HepG2 (cell line): ENCODE data around the gene SYNC. TPM values are rescaled to one million over a fixed set of nuclear protein-coding genes. Genes with fewer than 3 reads are reported as not detected.
A peak's percentile ranks its signal among the peaks of the same experiment; 100 is the strongest.

Experiments used
- ATRX ChIP-seq: sonication (generic); formaldehyde crosslinking; IDR thresholded peaks from 2 replicates; pipeline ENCODE4 v1.4.0; 2020; ENCODE audit warnings: missing genetic modification reagents, borderline replicate concordance
- CC2D1A ChIP-seq: sonication (generic); formaldehyde crosslinking; IDR thresholded peaks from 2 replicates; pipeline ENCODE4 v1.8.1; 2023; ENCODE audit warnings: mild to moderate bottlenecking, missing genetic modification reagents
- CHD4 ChIP-seq: fragments of 200-600 bp; sonication (generic); IDR thresholded peaks from 2 replicates; pipeline ENCODE4 v1.7.0; 2017; ENCODE audit warnings: mild to moderate bottlenecking, low read length, borderline replicate concordance
- CSRNP2 ChIP-seq: sonication (generic); formaldehyde crosslinking; conservative IDR thresholded peaks from 2 replicates; pipeline ENCODE4 v1.8.0; 2022; ENCODE audit warnings: low read depth, missing genetic modification reagents
- DNMT3B ChIP-seq: conservative IDR thresholded peaks from 2 replicates; pipeline ENCODE4 v1.6.1; 2016; ENCODE audit warnings: missing biosample characterization, control low read depth
- EHMT2 ChIP-seq: fragments of 200-600 bp; sonication (generic); IDR thresholded peaks from 2 replicates; pipeline ENCODE4 v1.7.0; 2017; ENCODE audit warnings: antibody characterized with exemption, low read depth, low read length, borderline replicate concordance
- FLYWCH1 ChIP-seq: sonication (generic); formaldehyde crosslinking; IDR thresholded peaks from 2 replicates; pipeline ENCODE4 v1.8.1; 2023; ENCODE audit warnings: mild to moderate bottlenecking, missing genetic modification reagents
- FOXO4 ChIP-seq: sonication (generic); formaldehyde crosslinking; conservative IDR thresholded peaks from 2 replicates; pipeline ENCODE4 v1.8.1; 2023; ENCODE audit warnings: missing genetic modification reagents
- HNF4A ChIP-seq: sonication (generic); formaldehyde crosslinking; IDR thresholded peaks from 2 replicates; pipeline ENCODE4 v1.4.0; 2020; ENCODE audit warnings: missing genetic modification reagents
- HNRNPK ChIP-seq: fragments of 200-400 bp; formaldehyde crosslinking; IDR thresholded peaks from 2 replicates; pipeline ENCODE4 v1.6.1; 2018; ENCODE audit warnings: low read length, low read depth, moderate library complexity, mild to moderate bottlenecking; ENCODE audit not compliant: poor library complexity, severe bottlenecking
- KLF16 ChIP-seq, 2 experiments: sonication (generic) in 1 of 2; formaldehyde crosslinking in 1 of 2; IDR thresholded peaks; 2 replicates each; pipeline versions ENCODE4 v1.6.1 to v1.8.0; 2016 to 2023; ENCODE audit warnings: missing genetic modification reagents in 2 of 2, missing compliant biosample characterization in 1 of 2
- MIXL1 ChIP-seq: IDR thresholded peaks from 2 replicates; pipeline ENCODE4 v1.6.1; 2016
- MLLT10 ChIP-seq: sonication (generic); formaldehyde crosslinking; IDR thresholded peaks from 2 replicates; pipeline ENCODE4 v1.4.0; 2020; ENCODE audit warnings: missing genetic modification reagents
- PCBP2 ChIP-seq: fragments of 200-400 bp; formaldehyde crosslinking; optimal IDR thresholded peaks from 2 replicates; pipeline ENCODE3; 2018; ENCODE audit warnings: low read length, low read depth; ENCODE audit not compliant: poor library complexity, severe bottlenecking
- SKI ChIP-seq: fragments of 450-650 bp; IDR thresholded peaks from one replicate; pipeline ENCODE4 v1.6.1; 2018; ENCODE audit warnings: mild to moderate bottlenecking; ENCODE audit not compliant: partially characterized antibody
- SOX13 ChIP-seq, 3 experiments: fragments of 450-650 bp in 1 of 3; sonication (generic) in 1 of 3; formaldehyde crosslinking in 1 of 3; IDR thresholded peaks in 2 of 3; conservative IDR thresholded peaks in 1 of 3; 2 replicates each; pipeline versions ENCODE4 v1.5.0 to v1.6.1; 2016 to 2020; ENCODE audit warnings: antibody characterized with exemption in 1 of 3, mild to moderate bottlenecking in 1 of 3, missing compliant biosample characterization in 1 of 3, missing genetic modification reagents in 1 of 3, moderate library complexity in 1 of 3
- SOX6 ChIP-seq, 2 experiments: fragments of 450-650 bp in 1 of 2; sonication (generic) in 1 of 2; formaldehyde crosslinking in 1 of 2; IDR thresholded peaks; 2 replicates each; pipeline versions ENCODE4 v1.4.0 to v1.6.1; 2017 to 2020; ENCODE audit warnings: antibody characterized with exemption in 1 of 2, mild to moderate bottlenecking in 1 of 2, missing genetic modification reagents in 1 of 2
- STAG1 ChIP-seq: sonication (generic); formaldehyde crosslinking; IDR thresholded peaks from 2 replicates; pipeline ENCODE4 v1.4.0; 2020; ENCODE audit warnings: missing genetic modification reagents
- TBX3 ChIP-seq: fragments of 450-650 bp; IDR thresholded peaks from 2 replicates; pipeline ENCODE4 v1.6.1; 2017; ENCODE audit warnings: antibody characterized with exemption, mild to moderate bottlenecking, inconsistent platforms, borderline replicate concordance
- THAP9 ChIP-seq: sonication (generic); formaldehyde crosslinking; IDR thresholded peaks from 2 replicates; pipeline ENCODE4; 2020; ENCODE audit warnings: missing genetic modification reagents, mild to moderate bottlenecking, borderline replicate concordance
- TOPORS ChIP-seq: sonication (generic); formaldehyde crosslinking; IDR thresholded peaks from 2 replicates; pipeline ENCODE4 v1.8.0; 2023; ENCODE audit warnings: mild to moderate bottlenecking, missing genetic modification reagents
- YEATS2 ChIP-seq: sonication (generic); formaldehyde crosslinking; IDR thresholded peaks from 2 replicates; pipeline ENCODE4 v1.4.0; 2020; ENCODE audit warnings: missing genetic modification reagents, borderline replicate concordance
- ZBTB20 ChIP-seq: sonication (generic); formaldehyde crosslinking; IDR thresholded peaks from 2 replicates; pipeline ENCODE4 v1.8.1; 2023; ENCODE audit warnings: missing genetic modification reagents, low read depth, mild to moderate bottlenecking, borderline replicate concordance
- ZNF367 ChIP-seq: sonication (generic); formaldehyde crosslinking; IDR thresholded peaks from 2 replicates; pipeline ENCODE4 v1.4.0; 2020; ENCODE audit warnings: missing genetic modification reagents, borderline replicate concordance
- ZNF510 ChIP-seq: sonication (generic); formaldehyde crosslinking; IDR thresholded peaks from 2 replicates; pipeline ENCODE4 v1.4.0; 2020; ENCODE audit warnings: low read depth, mild to moderate bottlenecking, missing genetic modification reagents
- polyA plus RNA-seq, 8 experiments: library from polyadenylated mRNA; depleted of rRNA in 3 of 8; stranded (reverse) in 7 of 8; unstranded in 1 of 8; fragments of >200 nt; fragmentation: Illumina TruSeq in 4 of 8; extraction: Trizol in 4 of 8; gene quantifications; 2 replicates each; pipeline versions ENCODE4 v1.2.1 to v1.2.3, GENCODE V29; 2011 to 2016; ENCODE audit warnings: low read depth in 4 of 8, missing spikeins in 1 of 8, mixed read lengths in 1 of 8; ENCODE audit not compliant: insufficient read depth in 1 of 8
- total RNA-seq, 5 experiments: library from RNA; depleted of rRNA; stranded (reverse); fragments of >200 nt; fragmentation: Illumina TruSeq; extraction: Trizol; gene quantifications; 2 replicates each; pipeline ENCODE4 v1.2.3, GENCODE V29; 2016; ENCODE audit warnings: low read depth in 1 of 5

SYNC gene
- total and polyA plus RNA-seq, 2 of the 13 experiments (the other 11 are each of a cell fraction or from before 2014, with no cell fraction given): 2.4 to 5.4 TPM

- TF ChIP-seq SOX13 (IDR thresholded peaks at IDR 0.05): no peak
- no peak for TF ChIP-seq SOX13 (CRISPR knock-in tag; conservative IDR thresholded peaks at IDR 0.05 in 1 of 2, IDR thresholded peaks at IDR 0.05 in 1 of 2)
- TF ChIP-seq ZNF510 (CRISPR knock-in tag): no peak
- no peak for TF ChIP-seq KLF16 (CRISPR knock-in tag; IDR thresholded peaks at IDR 0.05)
- no peak for TF ChIP-seq EHMT2
- TF ChIP-seq DNMT3B (CRISPR knock-in tag): no peak
- TF ChIP-seq YEATS2 (CRISPR knock-in tag): no peak; the same call in 1 of the 2 replicates
- no peak for TF ChIP-seq STAG1 (CRISPR knock-in tag)
- TF ChIP-seq FLYWCH1 (CRISPR knock-in tag): no peak
- TF ChIP-seq HNRNPK: no peak
- no peak for TF ChIP-seq MLLT10 (CRISPR knock-in tag)
- no peak for TF ChIP-seq SKI
- no peak for TF ChIP-seq CC2D1A (CRISPR knock-in tag)
- TF ChIP-seq TBX3: no peak
- no peak for TF ChIP-seq CHD4
- no peak for TF ChIP-seq THAP9 (CRISPR knock-in tag)
- TF ChIP-seq MIXL1 (CRISPR knock-in tag): peak; percentile 39; the same call in 1 of the 2 replicates
- TF ChIP-seq SOX6 (IDR thresholded peaks at IDR 0.05): no peak
- TF ChIP-seq SOX6 (CRISPR knock-in tag; IDR thresholded peaks at IDR 0.05): no peak
- no peak; the same call in 1 of the 2 replicates for TF ChIP-seq ZNF367
- no peak for TF ChIP-seq ATRX (CRISPR knock-in tag)
- TF ChIP-seq CSRNP2 (CRISPR knock-in tag): no peak
- peak; percentile 77 for TF ChIP-seq HNF4A (CRISPR knock-in tag)
- no peak for TF ChIP-seq PCBP2
- TF ChIP-seq FOXO4: no peak
- no peak for TF ChIP-seq ZBTB20
- no peak for TF ChIP-seq TOPORS
These were observed 52.3 kb downstream of the SYNC start, which contains the start of gene ZBTB8OS (continued) for GRCh38 chr1:32650248-32650751.
